ENCODE measurements around the gene NAALADL2.

DNA sequence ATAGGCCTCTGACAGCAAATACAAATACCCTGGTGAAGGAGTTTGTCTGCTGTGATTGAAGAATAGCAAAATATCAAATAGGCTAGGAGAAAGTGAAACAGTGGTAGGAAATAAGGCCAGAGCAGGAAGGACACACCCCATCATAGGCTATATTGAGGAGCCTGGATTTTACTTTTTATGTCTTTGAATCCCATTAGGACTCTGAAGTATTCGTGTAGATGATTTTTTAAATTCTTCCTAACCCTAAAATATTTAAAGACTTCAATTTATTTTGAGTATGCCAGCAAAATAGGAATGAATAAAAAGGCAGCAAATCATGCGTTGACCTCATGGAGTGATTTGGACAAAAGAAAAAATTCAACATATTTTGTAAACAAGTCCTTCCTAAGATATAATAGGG lies 562.8 kb downstream of the NAALADL2 start:
- TF ChIP-seq, protein P1, sequence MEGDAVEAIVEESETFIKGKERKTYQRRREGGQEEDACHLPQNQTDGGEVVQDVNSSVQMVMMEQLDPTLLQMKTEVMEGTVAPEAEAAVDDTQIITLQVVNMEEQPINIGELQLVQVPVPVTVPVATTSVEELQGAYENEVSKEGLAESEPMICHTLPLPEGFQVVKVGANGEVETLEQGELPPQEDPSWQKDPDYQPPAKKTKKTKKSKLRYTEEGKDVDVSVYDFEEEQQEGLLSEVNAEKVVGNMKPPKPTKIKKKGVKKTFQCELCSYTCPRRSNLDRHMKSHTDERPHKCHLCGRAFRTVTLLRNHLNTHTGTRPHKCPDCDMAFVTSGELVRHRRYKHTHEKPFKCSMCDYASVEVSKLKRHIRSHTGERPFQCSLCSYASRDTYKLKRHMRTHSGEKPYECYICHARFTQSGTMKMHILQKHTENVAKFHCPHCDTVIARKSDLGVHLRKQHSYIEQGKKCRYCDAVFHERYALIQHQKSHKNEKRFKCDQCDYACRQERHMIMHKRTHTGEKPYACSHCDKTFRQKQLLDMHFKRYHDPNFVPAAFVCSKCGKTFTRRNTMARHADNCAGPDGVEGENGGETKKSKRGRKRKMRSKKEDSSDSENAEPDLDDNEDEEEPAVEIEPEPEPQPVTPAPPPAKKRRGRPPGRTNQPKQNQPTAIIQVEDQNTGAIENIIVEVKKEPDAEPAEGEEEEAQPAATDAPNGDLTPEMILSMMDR (conservative IDR thresholded peaks at IDR 0.05; ENCODE audit: low read depth, low read length) = no peak
- no peak for TF ChIP-seq POLR2A (IDR thresholded peaks at IDR 0.05; ENCODE audit: low read depth, low read length)
- TF ChIP-seq, protein P2, sequence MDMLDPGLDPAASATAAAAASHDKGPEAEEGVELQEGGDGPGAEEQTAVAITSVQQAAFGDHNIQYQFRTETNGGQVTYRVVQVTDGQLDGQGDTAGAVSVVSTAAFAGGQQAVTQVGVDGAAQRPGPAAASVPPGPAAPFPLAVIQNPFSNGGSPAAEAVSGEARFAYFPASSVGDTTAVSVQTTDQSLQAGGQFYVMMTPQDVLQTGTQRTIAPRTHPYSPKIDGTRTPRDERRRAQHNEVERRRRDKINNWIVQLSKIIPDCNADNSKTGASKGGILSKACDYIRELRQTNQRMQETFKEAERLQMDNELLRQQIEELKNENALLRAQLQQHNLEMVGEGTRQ (IDR thresholded peaks at IDR 0.05; ENCODE audit: low read depth, low read length) = no peak
- TF ChIP-seq FOS (IDR thresholded peaks at IDR 0.05; ENCODE audit: low read depth, low read length) = no peak
- TF ChIP-seq BHLHE40 (IDR thresholded peaks at IDR 0.05; ENCODE audit: low read depth, low read length) = no peak
- no peak for TF ChIP-seq CEBPB (IDR thresholded peaks at IDR 0.05; ENCODE audit: low read depth, low read length)
- TF ChIP-seq, protein P3, sequence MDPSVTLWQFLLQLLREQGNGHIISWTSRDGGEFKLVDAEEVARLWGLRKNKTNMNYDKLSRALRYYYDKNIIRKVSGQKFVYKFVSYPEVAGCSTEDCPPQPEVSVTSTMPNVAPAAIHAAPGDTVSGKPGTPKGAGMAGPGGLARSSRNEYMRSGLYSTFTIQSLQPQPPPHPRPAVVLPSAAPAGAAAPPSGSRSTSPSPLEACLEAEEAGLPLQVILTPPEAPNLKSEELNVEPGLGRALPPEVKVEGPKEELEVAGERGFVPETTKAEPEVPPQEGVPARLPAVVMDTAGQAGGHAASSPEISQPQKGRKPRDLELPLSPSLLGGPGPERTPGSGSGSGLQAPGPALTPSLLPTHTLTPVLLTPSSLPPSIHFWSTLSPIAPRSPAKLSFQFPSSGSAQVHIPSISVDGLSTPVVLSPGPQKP (IDR thresholded peaks at IDR 0.05; ENCODE audit: borderline replicate concordance, low read depth, low read length) = no peak
- no peak for TF ChIP-seq MAFK (IDR thresholded peaks at IDR 0.05; ENCODE audit: low read depth, low read length)
- no peak for TF ChIP-seq RAD21 (IDR thresholded peaks at IDR 0.05; ENCODE audit: low read length)
- no peak for TF ChIP-seq NFE2L2 (IDR thresholded peaks at IDR 0.05; ENCODE audit: low read depth, low read length)
- TF ChIP-seq CHD1 (IDR thresholded peaks at IDR 0.05; ENCODE audit: low read depth, low read length) = no peak

All from IMR-90 (cell line).